GM12873 (cell line): Measurements from ENCODE around the gene GAL3ST1.

Experiments used
- TF ChIP-seq, protein P1 (sequence below): IDR thresholded peaks from 2 replicates; pipeline ENCODE4 v1.5.1; 2012; ENCODE audit warnings: low read depth, mild to moderate bottlenecking, moderate library complexity, low read length, control low read depth; ENCODE audit not compliant: insufficient read depth; ENCODE audit errors: missing control alignments

GAL3ST1 gene

DNA sequence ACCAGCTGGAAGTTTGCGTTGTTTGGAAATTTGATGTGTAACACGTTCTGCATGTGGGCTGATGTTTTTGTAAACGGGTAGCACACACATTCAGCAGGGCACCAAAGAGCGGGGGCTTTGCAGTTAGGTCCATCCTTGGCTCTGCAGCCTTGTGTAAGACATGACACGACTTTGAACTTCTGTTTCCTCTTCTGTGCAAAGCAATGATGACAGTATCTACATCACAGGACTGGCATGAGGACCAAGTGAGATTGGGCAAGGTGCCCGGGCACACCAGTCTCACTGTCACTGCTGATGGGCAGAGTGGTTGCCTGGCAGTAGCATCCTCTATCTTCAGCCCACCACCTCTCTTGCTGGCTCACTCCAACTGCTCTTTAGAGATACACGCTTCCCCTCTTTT, 35.8 kb upstream of the GAL3ST1 start:
- TF ChIP-seq, protein P1, sequence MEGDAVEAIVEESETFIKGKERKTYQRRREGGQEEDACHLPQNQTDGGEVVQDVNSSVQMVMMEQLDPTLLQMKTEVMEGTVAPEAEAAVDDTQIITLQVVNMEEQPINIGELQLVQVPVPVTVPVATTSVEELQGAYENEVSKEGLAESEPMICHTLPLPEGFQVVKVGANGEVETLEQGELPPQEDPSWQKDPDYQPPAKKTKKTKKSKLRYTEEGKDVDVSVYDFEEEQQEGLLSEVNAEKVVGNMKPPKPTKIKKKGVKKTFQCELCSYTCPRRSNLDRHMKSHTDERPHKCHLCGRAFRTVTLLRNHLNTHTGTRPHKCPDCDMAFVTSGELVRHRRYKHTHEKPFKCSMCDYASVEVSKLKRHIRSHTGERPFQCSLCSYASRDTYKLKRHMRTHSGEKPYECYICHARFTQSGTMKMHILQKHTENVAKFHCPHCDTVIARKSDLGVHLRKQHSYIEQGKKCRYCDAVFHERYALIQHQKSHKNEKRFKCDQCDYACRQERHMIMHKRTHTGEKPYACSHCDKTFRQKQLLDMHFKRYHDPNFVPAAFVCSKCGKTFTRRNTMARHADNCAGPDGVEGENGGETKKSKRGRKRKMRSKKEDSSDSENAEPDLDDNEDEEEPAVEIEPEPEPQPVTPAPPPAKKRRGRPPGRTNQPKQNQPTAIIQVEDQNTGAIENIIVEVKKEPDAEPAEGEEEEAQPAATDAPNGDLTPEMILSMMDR = no peak

DNA sequence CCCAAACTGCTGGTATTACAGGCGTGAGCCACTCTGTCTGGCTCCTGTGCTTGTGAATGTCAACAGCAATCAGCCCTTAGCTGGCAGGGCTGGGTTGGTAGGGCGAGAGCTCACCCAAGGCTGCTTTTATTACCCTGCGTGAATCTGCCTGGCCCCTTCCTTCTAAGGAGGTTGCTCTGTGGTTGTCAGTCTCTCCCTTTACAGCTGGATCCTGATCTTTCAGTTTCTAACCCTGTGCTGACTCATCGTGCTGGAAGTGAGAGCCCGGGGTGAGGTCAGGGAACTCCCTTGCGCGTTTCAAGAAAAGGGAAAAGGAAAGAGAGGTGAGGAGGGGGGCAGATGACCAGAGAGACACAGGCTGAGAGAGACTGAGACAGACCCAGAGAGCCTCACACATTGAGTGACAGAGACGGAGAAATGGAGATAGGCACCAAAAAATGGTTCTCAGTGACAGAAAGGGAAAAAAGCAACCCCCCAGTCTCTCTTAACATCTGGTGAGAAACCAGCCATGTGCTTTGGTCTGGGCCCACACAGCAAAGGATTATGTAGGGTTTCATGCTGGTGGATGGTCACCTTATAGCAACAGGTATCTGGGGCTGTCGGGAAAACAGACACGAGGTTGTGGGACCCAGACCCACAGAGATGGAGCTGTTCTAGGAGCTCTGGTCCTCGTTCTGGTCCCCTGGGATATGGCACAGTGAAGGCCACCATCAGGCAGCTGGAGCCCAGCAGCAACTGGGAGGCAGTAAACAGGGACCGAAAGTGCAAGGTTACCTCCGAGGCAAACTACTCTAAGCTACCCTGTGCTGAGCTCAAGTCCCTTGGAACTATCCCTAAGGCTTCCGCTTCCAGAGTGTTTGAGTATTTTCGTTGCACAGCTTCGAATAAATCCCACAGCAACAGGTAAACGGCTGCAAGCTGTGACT, 35.1 kb upstream of the GAL3ST1 start:
- TF ChIP-seq, protein P1 = no peak

GRCh38 chr22:30607939-30608338, 33.5 kb upstream of the GAL3ST1 start:
- TF ChIP-seq, protein P1 = no peak

DNA sequence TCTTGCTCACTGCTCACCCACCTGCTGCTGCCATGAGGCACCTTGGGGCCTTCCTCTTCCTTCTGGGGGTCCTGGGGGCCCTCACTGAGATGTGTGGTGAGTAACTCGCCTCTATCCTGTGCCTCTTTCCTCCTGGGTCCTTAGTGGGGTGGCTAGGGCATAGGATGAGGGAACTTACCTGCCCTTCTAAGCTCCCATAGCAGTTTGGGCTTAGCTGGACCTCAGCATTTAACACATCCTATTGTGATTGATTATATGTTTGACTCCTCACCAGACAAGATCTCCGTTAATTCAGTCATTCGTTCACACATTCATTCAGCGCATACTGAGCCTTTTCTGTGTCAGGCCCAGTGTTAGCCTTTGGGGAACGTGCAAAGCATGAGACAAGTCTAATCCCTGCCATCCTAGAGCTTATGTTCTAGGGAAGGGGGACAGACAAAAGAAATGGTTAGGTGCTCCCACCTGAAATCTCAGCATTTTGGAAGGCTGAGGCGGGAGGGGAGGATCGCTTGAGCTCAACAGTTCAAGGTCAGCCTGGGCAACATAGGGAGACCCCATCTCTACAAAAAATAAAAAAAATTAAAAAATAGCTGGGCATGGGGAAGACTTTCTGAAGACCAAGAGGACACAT, 33.0 kb upstream of the GAL3ST1 start:
- TF ChIP-seq, protein P1 = no peak

DNA sequence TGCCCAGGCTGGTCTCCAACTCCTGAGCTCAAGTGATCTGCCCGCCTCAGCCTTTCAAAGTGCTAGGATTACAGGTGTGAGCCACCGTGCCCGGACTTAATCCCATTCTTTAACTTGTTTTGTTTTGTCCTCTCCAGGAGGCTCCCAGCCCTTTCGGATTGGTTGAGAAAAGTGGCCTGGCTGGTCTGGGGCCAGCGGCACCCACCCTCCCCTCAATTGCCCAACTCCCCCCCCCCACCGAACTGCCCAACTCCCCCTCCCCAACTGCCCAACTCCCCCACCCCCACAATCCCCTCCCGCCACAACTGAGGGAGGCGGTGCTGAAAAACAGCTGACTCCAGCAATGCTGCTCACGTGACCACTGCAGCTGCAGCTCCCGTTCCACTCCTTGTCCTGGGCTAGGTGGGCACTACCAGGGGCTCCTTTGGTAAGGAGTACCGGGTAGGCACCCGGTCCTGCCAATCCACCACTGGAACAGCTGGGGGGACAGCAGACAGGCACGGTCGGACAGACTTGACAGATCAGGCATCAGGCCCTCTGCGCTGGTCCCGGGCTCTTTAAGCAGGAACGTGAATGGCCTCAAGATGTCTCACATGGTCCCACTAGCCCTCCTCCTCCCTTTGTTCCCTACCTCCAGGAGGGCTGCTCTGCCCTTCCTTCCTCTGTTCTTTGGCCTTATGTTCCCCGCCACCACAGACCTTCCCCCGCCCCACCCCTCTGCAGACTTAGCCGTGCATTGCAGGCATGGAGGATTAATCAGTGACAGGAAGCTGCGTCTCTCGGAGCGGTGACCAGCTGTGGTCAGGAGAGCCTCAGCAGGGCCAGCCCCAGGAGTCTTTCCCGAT, 32.2 kb upstream of the GAL3ST1 start, which contains the start of gene TCN2:
TCN2 (plus strand) TSS at position 720 of the 845 bp plus-strand sequence. CDS start 158 bp downstream, outside the sequence.
- TF ChIP-seq, protein P1 = peak; percentile 25

DNA sequence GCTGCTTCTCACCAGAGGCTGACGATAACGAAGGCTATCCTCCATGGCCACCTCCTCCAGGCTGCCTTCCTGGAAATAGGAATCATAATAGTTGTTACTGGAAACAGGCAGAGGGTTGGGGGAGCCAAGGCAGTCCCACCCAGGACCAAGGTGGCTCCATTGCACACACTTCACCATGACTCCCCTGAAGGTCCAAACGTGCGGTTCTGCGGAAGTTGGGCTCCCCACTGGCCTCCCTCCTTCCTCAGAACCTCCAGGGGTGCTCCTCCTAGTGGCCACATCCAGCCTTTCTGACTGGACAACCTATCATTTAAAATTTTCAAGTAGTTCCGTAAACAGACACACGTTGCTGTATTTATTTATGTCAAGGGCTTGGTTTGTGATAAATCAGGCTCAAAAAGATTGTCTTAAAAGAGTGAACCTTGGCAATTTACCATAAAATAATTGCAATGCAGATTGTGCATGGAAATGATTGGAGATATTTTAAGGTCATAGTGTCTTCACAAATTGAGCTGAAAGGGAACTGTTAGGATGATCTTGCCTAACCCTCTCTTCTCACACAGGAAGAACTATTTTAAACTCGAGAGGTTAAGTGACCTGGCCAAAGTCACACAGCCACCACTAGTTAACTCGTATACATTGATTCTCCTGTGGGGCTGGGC, 31.1 kb upstream of the GAL3ST1 start:
- TF ChIP-seq, protein P1 = peak; percentile 73

GRCh38 chr22:30604723-30605122, 30.3 kb upstream of the GAL3ST1 start:
- TF ChIP-seq, protein P1 = no peak
